Activated CD4-positive, alpha-beta T cell treated with anti-CD3 and anti-CD28 coated beads, Interleukin-2, amount 10 ng/mL, durations not matched to agents 7 days and 5 days (primary cell): ENCODE measurements around the gene ZNF469. TPM values are rescaled to one million over a fixed set of nuclear protein-coding genes. Genes with fewer than 3 reads are reported as not detected.

Experiments used
- CTCF ChIA-PET: fragments of 350-600 bp; sonication (Branson Sonifier 250); formaldehyde crosslinking; loops from one replicate; lab custom pipeline; 2021; ENCODE audit warnings: antibody characterized with exemption; lab: Charles Lee
- POLR2A ChIA-PET: fragments of 350-600 bp; sonication (Branson Sonifier 250); formaldehyde crosslinking; loops from one replicate; lab custom pipeline; 2021; ENCODE audit warnings: antibody characterized with exemption; lab: Charles Lee
- DNase-seq: peaks from one replicate; pipeline ENCODE4 v3.0.0-alpha.2; 2020
- H3K27ac Mint-ChIP-seq: one replicate; pipeline ENCODE4 v1.8.0; 2021; ENCODE audit warnings: mild to moderate bottlenecking, moderate library complexity, mixed read lengths
- H3K27me3 Mint-ChIP-seq: one replicate; pipeline ENCODE4 v1.8.0; 2021; ENCODE audit warnings: mixed read lengths
- H3K36me3 Mint-ChIP-seq: one replicate; pipeline ENCODE4 v1.8.0; 2021; ENCODE audit warnings: low read depth, mixed read lengths
- H3K4me1 Mint-ChIP-seq: one replicate; pipeline ENCODE4 v1.8.0; 2021; ENCODE audit warnings: mixed read lengths
- H3K4me3 Mint-ChIP-seq: one replicate; pipeline ENCODE4 v1.8.0; 2021; ENCODE audit warnings: mild to moderate bottlenecking, moderate library complexity, mixed read lengths
- H3K9me3 Mint-ChIP-seq: one replicate; pipeline ENCODE4 v1.8.0; 2021; ENCODE audit warnings: mixed read lengths
- total RNA-seq, 2 experiments: library from RNA; stranded (reverse); gene quantifications; one replicate each; pipeline ENCODE4 v1.2.3, GENCODE V29; 2021

Gene ZNF469
- total RNA-seq, 2 experiments from 2014 or later: 0.20 to 0.23 TPM

DNA sequence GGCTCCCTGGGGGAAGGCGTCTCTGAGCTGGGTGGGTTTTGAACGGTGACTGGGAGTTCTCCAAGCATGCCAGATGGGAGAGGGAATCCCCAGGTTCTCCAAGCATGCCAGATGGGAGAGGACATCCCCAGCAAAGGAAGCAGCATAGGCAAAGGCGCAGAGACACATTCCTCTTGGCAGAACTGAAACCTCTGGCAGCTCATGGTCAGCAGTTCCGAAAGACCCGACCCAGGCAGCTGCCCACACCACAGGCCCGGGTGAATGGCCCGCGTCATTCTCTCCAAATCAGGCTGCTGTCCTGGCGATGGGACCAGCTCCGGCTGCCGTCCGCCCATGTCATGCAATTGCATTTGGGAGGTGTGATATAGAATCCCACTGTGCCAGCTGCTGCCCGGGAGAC lies 8.0 kb downstream of the ZNF469 start:
- Mint-ChIP-seq H3K27ac (no peak overlapping the region), H3K4me3 (no peak overlapping the region), H3K27me3 (peaks cover under 1% of the 10 kb centered on the region), H3K36me3 (no peaks in the 10 kb centered on the region), H3K4me1 (no peaks in the 10 kb centered on the region), H3K9me3 (no peaks in the 10 kb centered on the region)
- ChIA-PET POLR2A (no interaction called here), CTCF (no interaction called here)
- DNase-seq: no peak

DNA sequence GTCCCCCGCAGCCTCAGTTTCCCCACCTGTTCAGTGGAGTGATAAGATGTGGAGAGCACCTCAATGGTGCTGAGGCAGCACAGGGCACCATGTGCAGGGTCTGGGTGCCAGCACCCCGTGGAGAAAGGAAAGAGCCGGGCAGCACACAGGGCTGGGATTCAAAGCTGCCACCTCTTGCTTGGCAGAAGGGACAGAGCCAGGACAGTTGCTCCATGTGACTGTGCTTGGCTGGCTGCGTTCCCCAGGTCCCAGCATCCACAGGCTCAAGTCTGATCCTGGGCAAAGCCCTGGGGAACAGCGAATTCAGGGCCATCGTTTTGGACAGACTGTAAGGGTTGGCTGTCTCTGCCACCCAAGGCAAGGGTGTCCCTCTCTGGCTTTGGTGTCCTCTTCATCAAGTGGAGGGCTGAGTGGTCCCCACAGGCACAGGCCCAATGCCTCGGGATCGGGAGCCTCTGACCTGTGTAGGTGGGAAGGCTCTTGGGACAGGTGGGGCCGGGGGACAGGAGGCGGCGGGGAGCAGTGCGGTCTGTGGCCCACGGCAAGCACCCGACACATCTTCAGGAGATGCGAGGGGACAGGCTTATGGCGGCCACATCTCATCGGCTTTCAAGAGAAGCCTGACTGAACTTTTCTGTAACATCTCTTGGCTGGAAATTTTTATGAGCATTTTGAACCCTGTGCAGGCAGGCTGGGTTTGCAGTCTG lies 8.5 kb downstream of the ZNF469 start:
- H3K4me1 Mint-ChIP-seq: no peaks in the 10 kb centered on the region
- CTCF ChIA-PET: no interaction called here
- H3K9me3 Mint-ChIP-seq: no peaks in the 10 kb centered on the region
- no peaks in the 10 kb centered on the region for H3K36me3 Mint-ChIP-seq
- H3K27me3 Mint-ChIP-seq: no peaks in the 10 kb centered on the region
- POLR2A ChIA-PET: interaction anchor here (0.6 kb wide), 1 partner anchor 226 kb away, joined by 4 read pairs; no protein-coding TSS in a partner anchor
- no peak for DNase-seq
- no peak overlapping the region for H3K27ac Mint-ChIP-seq
- H3K4me3 Mint-ChIP-seq: no peak overlapping the region

GRCh38 chr16:88392111-88392510 lies 9.4 kb downstream of the ZNF469 start:
- no peaks in the 10 kb centered on the region for H3K4me1 Mint-ChIP-seq
- H3K27me3 Mint-ChIP-seq: no peaks in the 10 kb centered on the region
- DNase-seq: no peak
- no peak overlapping the region for H3K4me3 Mint-ChIP-seq
- POLR2A ChIA-PET: no interaction called here
- CTCF ChIA-PET: no interaction called here
- H3K9me3 Mint-ChIP-seq: no peaks in the 10 kb centered on the region
- no peak overlapping the region for H3K27ac Mint-ChIP-seq
- no peaks in the 10 kb centered on the region for H3K36me3 Mint-ChIP-seq

DNA sequence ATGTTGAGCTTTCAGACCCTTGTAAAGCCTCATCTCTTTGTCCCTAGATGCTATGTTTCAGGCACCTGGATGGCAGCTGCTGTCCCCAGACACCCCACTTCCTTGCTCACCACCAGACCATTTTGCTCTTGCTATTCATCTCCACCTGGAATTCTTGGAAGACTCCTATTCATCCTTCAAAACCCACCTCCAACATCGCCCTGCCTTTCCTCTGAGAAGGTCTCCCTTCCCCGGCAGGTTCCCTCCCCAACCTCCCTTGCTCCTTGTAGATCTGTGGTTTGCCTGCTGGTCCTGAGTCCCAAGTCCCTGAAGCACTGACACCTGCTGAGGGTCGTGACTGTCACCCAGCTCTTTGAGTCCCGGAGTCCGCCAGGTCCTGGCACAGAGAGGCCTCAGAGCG lies 9.9 kb downstream of the ZNF469 start:
- POLR2A ChIA-PET: no interaction called here
- DNase-seq: no peak
- Mint-ChIP-seq H3K4me3 (no peak overlapping the region), H3K36me3 (no peaks in the 10 kb centered on the region), H3K27ac (no peak overlapping the region), H3K4me1 (no peaks in the 10 kb centered on the region), H3K27me3 (no peaks in the 10 kb centered on the region), H3K9me3 (no peaks in the 10 kb centered on the region)
- CTCF ChIA-PET: no interaction called here

DNA sequence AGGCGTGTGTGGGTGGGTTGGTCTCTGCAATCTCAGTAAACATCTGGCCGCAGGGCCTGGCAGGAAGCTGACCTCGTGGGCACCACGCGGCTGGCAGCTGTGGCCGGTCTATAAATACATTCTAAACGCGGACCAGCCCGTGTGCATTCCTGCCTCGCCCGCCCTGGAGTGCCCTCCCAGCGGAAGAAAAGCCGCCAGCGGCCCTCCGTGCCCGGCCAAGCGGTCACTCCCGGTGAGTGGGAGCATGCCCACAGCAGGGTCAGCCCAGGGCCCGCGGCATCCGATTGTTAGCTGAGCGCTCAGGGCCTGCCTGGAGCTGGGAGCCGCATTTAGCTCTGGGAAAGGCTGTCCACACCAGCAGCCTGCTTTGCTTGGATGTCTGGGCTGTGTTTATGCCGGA lies 10.3 kb downstream of the ZNF469 start:
- Mint-ChIP-seq H3K9me3 (peaks cover under 1% of the 10 kb centered on the region), H3K36me3 (no peaks in the 10 kb centered on the region), H3K27ac (no peak overlapping the region), H3K27me3 (no peaks in the 10 kb centered on the region), H3K4me3 (no peak overlapping the region), H3K4me1 (no peaks in the 10 kb centered on the region)
- CTCF ChIA-PET: no interaction called here
- POLR2A ChIA-PET: no interaction called here
- no peak for DNase-seq

GRCh38 chr16:88393571-88393970 lies 10.8 kb downstream of the ZNF469 start:
- Mint-ChIP-seq H3K4me1 (no peaks in the 10 kb centered on the region), H3K27ac (no peak overlapping the region), H3K27me3 (no peaks in the 10 kb centered on the region), H3K36me3 (no peaks in the 10 kb centered on the region), H3K4me3 (no peak overlapping the region), H3K9me3 (peaks cover 4% of the 10 kb centered on the region)
- no peak for DNase-seq
- CTCF ChIA-PET: no interaction called here
- POLR2A ChIA-PET: no interaction called here

DNA sequence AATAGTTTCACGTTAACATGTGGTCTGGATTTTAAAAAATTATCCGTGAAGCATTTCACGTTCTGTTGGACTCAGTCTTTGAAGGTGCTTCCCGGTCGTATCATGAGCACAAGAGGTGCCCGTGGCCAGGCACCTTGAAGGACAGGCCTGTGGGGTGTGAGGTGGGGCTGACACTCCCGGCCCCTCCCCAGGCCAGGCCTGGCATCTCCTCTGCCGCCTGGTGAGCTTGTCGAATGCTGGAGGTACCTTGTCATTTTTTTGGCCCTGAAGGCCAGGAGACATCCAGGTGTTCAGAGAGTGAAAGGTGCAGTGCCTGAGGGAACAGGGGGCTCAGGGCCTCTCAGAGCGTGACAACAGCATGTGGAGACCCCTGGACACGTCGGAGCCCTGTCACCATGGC lies 11.7 kb downstream of the ZNF469 start:
- H3K9me3 Mint-ChIP-seq: peaks cover 4% of the 10 kb centered on the region
- H3K27me3 Mint-ChIP-seq: no peaks in the 10 kb centered on the region
- no peak overlapping the region for H3K27ac Mint-ChIP-seq
- POLR2A ChIA-PET: no interaction called here
- H3K4me3 Mint-ChIP-seq: no peak overlapping the region
- CTCF ChIA-PET: no interaction called here
- DNase-seq: no peak
- H3K4me1 Mint-ChIP-seq: no peaks in the 10 kb centered on the region
- H3K36me3 Mint-ChIP-seq: no peaks in the 10 kb centered on the region

DNA sequence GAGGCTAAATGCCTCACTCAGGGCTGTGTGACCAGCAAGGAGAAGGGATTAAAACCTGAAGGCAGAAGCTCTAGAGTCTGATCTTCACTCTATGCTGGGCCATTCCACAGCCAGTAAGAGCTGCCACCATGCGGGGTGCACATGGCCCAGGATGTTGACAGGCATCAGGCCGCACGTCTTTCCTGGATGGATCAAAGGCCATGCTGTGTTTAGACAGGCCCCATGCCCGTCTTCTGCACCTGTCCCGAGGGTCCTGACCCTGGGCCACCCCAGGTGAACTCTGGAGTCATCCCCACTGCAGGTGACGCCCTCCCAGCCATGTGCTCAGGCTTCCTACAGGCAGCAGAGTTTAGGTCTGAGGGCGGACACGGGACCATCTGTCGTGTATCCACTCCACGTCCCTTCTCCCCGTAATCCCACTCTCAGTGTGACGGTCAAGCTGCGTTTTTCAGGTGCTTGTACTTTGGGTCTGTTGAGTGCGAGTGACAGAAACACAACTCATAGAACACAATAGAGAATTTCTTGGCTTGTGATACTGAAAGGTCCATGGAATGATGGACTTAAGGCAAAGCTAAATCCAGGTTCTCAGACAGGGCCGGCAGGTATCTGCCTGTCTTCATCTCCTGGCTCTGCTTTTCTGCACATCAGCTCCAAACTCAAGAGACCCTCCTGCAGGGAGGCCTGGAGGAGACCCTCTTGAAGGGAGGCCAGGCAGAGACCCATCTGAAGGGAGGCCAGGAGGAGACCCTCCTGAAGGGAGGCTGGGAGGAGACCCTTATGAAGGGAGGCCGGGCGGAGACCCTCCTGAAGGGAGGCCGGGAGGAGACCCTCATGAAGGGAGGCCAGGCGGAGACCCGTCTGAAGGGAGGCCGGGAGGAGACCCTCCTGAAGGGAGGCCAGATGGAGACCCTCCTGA lies 13.2 kb downstream of the ZNF469 start:
- ChIA-PET POLR2A (no interaction called here), CTCF (no interaction called here)
- Mint-ChIP-seq H3K4me1 (no peaks in the 10 kb centered on the region), H3K4me3 (no peak overlapping the region), H3K27ac (no peak overlapping the region), H3K9me3 (peaks cover 4% of the 10 kb centered on the region), H3K36me3 (no peaks in the 10 kb centered on the region), H3K27me3 (no peaks in the 10 kb centered on the region)
- DNase-seq: no peak

DNA sequence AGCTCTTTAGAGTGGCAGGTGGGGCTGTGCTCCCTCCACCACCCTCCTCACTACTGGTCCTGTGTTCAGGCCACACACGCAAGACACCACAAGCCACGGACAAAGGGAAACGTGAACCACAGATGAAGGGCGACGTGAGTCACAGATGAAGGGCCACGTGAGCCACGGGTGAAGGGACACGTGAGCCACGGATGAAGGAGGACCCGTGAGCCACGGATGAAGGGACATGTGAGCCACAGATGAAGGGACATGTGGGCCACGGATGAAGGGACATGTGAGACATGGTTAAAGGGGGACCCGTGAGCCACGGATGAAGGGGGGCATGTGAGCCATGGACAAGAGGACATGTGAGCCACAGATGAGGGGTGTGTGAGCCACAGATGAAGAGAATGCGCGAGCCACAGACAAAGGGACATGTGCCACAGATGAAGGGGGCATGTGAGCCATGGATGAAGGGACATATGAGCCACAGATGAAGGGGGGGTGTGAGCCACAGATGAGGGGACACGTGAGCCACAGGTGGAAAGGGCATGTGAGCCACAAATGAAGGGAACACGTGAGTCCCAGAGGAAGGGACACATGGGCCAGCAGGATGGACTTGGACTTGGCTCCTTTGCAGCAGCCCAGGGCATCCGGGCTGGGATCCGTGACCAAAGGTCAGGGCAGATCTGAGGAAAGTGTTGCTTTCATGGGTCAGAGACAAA lies 15.6 kb downstream of the ZNF469 start:
- CTCF ChIA-PET: no interaction called here
- no peaks in the 10 kb centered on the region for H3K27me3 Mint-ChIP-seq
- H3K4me3 Mint-ChIP-seq: no peak overlapping the region
- no peak overlapping the region for H3K27ac Mint-ChIP-seq
- no peak for DNase-seq
- H3K36me3 Mint-ChIP-seq: no peaks in the 10 kb centered on the region
- H3K9me3 Mint-ChIP-seq: peaks cover 4% of the 10 kb centered on the region
- no peaks in the 10 kb centered on the region for H3K4me1 Mint-ChIP-seq
- POLR2A ChIA-PET: no interaction called here

DNA sequence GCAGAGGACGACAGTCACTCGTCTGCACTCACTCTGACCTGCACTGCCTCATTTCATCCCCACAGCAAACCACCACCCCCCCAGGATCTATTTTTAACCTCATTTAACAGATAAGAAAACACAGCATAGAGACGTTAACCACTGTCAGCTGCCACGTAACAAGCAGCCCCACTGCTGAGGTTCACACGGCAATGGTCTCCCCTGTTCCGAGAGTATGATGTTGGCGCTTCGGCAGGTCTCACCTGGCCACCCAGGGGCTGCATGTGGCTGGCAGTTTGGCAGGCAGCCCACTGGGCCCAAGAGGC lies 16.1 kb downstream of the ZNF469 start:
- Mint-ChIP-seq H3K4me1 (no peaks in the 10 kb centered on the region), H3K9me3 (peaks cover 4% of the 10 kb centered on the region), H3K27me3 (no peaks in the 10 kb centered on the region), H3K27ac (no peak overlapping the region), H3K36me3 (no peaks in the 10 kb centered on the region), H3K4me3 (no peak overlapping the region)
- ChIA-PET POLR2A (no interaction called here), CTCF (no interaction called here)
- no peak for DNase-seq

- Mint-ChIP-seq H3K4me1 (no peaks in the 10 kb centered on the region), H3K27me3 (no peaks in the 10 kb centered on the region), H3K36me3 (no peaks in the 10 kb centered on the region), H3K4me3 (no peak overlapping the region), H3K27ac (no peak overlapping the region), H3K9me3 (peaks cover 4% of the 10 kb centered on the region)
- ChIA-PET POLR2A (no interaction called here), CTCF (interaction anchor here (0.7 kb wide), 1 partner anchor 859 kb away, joined by 5 read pairs; no protein-coding TSS in a partner anchor)
- DNase-seq: no peak
Observed at GRCh38 chr16:88400186-88400585, 17.4 kb downstream of the ZNF469 start.

- H3K27ac Mint-ChIP-seq: no peak overlapping the region
- ChIA-PET CTCF (no interaction called here), POLR2A (no interaction called here)
- DNase-seq: no peak
- H3K4me1 Mint-ChIP-seq: no peaks in the 10 kb centered on the region
- H3K4me3 Mint-ChIP-seq: no peak overlapping the region
- H3K9me3 Mint-ChIP-seq: peaks cover 4% of the 10 kb centered on the region
- no peaks in the 10 kb centered on the region for H3K27me3 Mint-ChIP-seq
- H3K36me3 Mint-ChIP-seq: no peaks in the 10 kb centered on the region
Observed at GRCh38 chr16:88401604-88402246, 19.0 kb downstream of the ZNF469 start.
